Loucy (cell line): ENCODE results near the gene C1orf167.

Experiments used
- CTCF ChIP-seq: fragments of 200-600 bp; sonication (generic); conservative IDR thresholded peaks from 2 replicates; pipeline ENCODE4 v1.5.1; 2014; ENCODE audit warnings: mild to moderate bottlenecking, antibody characterized with exemption, low read length
- EZH2phosphoT487 ChIP-seq: fragments of 200-600 bp; IDR thresholded peaks from 2 replicates; pipeline ENCODE4 v1.6.1; 2018; ENCODE audit warnings: antibody characterized with exemption, mild to moderate bottlenecking, moderate library complexity, borderline replicate concordance

GRCh38 chr1:11790101-11790879 is 28.3 kb downstream of the C1orf167 start:
- TF ChIP-seq CTCF, result no peak
- TF ChIP-seq EZH2phosphoT487, result no peak
